Stimulated activated CD8-positive, alpha-beta memory T cell treated with anti-CD3 and anti-CD28 coated beads, Interleukin-7, amount 100 ng/mL, for 24 hours (primary cell): ENCODE data around the gene ZDHHC14.

Experiments
- DNase-seq: peaks from one replicate; pipeline ENCODE4 v3.0.0-alpha.2; 2020; ENCODE audit warnings: low read depth

ZDHHC14 gene

DNA sequence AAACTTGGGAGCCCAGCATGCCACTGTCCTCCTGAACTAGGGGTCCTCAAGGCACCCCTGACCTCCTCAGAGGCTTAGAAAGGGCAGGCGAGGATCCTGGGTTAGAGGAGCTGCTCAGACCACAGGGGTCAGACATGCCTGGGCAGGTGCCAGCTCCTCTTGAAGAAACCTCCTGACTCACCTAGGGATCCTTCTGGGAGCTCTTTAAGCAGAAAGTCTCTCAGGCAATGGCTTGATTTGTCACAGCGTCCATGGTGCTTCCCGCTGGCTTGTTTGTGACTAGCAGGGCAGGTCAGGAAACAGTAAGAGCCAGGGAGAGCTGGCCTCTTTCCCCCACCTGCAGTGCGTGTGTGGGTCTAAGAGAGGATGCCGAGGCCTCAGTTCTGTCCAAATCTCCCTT, 267.6 kb downstream of the ZDHHC14 start:
- no peak for DNase-seq

DNA sequence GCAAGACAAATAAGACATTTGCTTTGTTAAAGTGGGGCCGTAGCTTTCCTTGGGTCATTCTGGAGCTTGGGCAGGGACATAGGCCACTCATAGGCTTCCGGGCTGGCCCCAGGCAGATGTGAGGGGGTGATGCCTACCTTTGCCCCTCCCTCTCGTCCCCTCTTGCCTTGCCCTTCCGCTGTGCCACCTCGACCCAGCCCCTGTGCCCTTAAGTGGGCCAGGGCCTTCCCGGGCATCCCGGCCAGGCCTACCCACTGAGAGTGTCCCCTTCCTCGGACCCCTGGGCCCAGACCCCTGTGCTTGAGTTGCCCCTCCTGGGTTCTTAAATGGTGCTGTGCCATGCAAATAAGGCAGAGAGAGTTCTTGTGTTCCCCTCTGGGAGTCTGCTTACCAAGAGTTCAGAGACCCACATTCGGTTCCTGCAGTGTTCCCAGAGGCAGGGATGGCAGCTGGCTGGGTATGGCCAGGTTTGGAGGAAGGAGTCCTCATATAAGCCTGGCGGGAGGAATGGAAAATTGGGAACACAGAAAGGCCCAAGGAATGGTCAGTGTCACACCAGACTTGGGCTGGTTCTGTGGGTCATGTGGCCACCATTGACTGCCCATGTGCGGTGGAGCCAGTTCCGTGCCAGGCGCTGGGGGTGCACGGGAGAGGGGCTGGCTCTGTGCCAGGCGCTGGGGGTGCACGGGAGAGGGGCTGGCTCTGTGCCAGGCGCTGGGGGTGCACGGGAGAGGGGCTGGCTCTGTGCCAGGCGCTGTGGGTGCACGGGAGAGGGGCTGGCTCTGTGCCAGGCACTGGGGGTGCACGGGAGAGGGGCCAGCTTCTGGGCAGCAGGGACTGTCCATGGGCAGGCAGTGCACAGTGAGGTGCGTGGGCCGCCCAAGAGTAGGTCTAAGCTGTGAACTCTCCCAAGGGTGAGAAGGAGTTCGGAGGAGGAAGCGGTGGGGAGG, 268.6 kb downstream of the ZDHHC14 start:
- no peak for DNase-seq

- DNase-seq: no peak
Observed at GRCh38 chr6:157650261-157650640, 269.3 kb downstream of the ZDHHC14 start.

GRCh38 chr6:157650801-157651200, 269.8 kb downstream of the ZDHHC14 start:
- no peak for DNase-seq

DNA sequence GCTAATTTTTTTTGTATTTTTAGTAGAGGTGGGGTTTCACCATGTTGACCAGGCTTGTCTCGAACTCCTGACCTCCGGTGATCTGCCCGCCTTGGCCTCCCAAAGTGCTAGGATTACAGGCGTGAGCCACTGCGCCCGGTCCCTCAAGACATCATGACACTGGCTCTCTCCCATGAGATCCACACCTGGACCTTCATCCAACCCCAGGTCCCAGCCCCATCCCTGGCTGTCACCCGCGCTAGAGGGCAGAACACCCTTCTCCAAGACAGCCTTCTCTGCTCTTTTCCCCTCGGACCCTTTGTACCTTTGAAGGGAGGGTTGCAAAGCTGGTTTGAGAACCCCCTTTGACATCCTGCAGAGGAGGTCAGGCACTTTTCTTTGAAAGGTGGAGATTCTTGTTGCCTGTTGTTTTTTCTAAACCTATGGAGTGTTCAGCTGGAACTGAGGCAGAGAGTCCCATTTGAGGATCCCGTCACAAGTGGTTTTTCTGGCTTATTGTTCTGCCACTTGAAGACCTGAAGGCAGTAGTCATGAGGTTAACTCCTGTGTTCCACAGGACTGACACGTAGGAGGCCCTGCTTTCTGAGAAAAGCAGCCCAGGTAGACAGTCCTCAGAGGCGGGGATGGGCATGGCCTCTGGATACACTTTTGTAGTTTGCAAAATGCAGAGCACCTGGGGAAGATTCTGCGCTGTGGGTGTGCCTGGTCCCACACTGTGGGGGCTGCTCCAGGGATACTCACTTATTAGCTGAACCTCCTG, 270.9 kb downstream of the ZDHHC14 start:
- no peak for DNase-seq

DNA sequence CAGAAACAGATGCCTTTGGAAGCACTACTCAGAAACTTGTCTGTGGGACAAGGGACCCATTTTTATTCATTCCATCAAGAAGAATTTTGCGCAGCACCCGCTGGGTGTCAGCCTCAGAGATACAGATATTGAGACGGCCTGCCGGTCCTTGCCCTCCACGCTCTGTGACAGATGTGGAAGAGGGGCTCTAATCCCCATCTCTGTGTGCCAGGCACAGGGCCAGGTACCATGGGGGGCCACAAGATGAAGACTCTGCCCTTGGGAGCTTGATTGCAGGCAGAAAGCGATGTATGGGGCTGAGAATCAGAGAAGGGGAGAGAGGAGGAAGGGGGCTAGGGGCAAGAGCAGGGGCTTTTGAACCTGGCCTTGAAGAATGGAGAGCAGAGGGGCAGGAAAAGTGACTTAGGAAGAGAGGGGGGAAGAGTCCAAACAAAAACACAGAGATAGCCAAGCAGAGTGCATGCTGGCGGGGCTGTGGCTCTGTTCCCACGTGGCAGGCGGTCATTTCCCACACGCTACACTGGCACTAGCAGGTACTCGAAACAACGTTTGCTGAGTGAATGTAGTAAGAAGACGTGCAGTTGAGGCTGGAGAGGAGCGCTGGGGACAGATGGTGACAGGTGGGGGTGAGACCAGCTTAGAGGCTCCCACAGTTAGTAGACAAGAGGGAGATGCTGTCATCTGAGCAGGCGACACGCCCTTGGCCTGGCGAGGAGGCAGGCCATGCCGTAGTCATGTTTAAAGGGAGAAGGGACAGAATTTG, 271.8 kb downstream of the ZDHHC14 start:
- no peak for DNase-seq

DNA sequence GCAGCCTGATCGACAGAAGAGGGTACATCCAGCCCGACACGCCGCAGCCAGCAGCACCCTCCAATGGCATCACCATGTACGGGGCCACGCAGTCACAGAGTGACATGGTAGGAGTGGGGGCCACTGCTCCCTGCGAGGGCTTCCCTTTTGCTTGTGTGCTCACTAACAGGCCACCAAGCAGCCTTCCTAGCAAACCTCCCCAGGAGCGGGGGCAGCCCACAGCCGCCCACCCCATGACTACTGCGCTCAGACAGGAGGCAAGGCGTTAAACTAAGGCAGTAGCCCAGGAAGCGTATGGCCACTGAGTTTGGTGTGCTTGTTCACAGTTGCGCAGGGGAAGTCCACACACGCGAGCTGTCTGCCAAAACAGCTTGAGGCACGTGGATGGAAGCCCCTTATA, 272.5 kb downstream of the ZDHHC14 start:
- no peak for DNase-seq

DNA sequence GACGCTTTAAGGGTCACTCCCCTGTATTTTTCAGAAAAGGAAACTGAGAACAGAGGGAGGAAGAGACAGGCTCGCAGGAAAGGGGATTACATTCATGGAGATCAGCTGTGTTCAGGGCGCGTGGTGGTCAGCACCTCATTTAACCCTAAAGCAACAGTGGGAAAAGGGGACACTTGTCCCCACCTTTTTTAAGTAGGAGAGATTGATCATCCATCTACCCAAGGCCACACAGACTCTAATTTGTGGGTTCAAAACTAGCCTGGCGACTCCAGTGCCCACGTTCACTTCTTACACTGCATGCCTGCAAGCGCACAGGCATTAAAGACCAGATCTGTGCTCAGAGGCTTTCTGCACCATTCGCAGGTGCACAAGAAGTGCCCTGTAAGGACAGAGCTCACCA, 274.1 kb downstream of the ZDHHC14 start:
- no peak for DNase-seq

DNA sequence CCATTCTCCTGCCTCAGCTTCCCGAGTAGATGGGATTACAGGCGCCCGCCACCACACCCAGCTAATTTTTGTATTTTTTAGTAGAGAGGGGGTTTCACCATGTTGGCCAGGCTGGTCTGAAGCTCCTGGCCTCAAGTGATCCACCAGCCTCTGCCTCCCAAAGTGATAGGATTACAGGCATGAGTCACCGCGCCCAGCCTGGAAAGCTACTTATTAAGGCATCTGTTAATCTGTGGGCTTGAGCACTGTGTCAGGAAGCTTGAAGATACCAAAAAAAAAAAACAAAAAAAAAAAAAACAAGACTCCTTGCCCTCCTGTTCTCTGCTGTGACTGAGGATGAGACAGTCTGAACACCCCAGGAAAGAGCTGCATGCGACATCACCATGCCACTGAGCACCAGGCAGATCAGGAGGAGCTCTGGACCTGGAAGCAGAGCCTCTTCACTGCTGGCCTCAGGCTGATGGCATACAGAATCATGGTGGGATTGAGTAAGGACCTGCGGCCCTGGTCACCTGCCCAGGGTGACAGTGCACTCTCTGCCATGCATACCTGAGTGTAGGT, 275.5 kb downstream of the ZDHHC14 start:
- DNase-seq: no peak

GRCh38 chr6:157657754-157658153, 276.8 kb downstream of the ZDHHC14 start:
- DNase-seq: no peak

GRCh38 chr6:157658301-157658700, 277.3 kb downstream of the ZDHHC14 start:
- DNase-seq: no peak

- DNase-seq: no peak
Observed at GRCh38 chr6:157659536-157660271, 278.7 kb downstream of the ZDHHC14 start.

- no peak for DNase-seq
Observed at GRCh38 chr6:157660414-157660813, 279.4 kb downstream of the ZDHHC14 start.

GRCh38 chr6:157661652-157662051, 280.7 kb downstream of the ZDHHC14 start:
- no peak for DNase-seq

GRCh38 chr6:157663261-157663660, 282.3 kb downstream of the ZDHHC14 start:
- no peak for DNase-seq

- no peak for DNase-seq
Observed at GRCh38 chr6:157665180-157665579, 284.2 kb downstream of the ZDHHC14 start.

DNA sequence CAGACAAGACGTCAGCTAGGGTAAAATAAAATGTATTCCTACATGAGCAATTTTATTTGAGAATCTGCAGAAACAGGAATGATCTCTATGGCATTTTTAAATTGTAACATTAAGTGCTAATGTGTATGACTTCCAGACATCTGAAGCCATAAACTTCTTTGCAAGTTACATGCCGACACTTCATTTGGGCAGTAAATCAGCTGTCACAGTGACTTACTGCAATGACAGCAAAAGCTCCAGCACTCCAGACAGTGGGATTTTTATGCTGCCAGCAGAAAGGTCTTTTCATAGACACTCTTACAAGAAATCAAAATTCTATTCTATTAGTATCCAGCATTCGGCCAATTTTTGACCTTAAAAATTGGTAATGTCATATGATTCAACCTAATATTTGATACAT, 285.7 kb downstream of the ZDHHC14 start:
- DNase-seq: no peak

DNA sequence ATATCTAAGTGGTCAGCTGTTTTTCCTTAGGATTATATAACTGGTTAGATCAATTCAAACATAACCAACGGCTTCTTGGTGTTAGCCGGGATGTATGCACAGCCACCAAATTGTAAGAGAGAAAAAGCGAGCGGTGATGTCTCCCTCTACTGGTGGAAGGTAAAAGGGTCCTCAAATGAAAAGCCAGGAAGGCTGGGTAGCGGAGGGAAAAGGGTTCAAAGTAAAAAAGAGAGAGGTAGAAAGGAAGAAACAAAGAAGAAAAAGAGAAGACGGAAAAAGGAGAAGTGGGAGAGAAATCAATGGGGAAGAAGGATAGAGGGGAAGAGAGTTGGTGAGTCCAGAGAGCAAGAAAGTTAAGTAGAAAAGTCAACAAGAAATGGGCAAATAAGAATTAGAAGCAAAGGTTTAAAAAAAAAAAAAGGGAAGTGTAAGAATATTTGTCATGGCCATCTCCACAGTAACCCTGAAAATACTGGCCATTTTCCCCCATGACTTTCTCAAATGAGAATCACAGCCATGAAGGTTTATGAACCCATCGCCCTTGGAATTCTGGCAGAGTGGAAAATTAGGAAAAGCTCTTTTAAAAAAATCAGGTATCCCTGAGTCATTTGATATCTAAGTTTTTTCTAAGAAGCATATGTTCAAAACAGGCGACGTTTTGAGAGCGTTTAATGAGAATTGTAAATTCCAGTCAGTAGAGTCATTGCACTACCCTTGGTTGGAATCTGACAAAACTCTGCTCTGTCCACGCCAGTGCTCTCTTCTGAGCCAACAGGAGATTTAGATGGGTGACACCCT, 286.4 kb downstream of the ZDHHC14 start:
- DNase-seq: peak; percentile 9

GRCh38 chr6:157668009-157668401, 287.0 kb downstream of the ZDHHC14 start:
- no peak for DNase-seq

- no peak for DNase-seq
Observed at GRCh38 chr6:157668713-157669112, 287.7 kb downstream of the ZDHHC14 start.

- no peak for DNase-seq
Observed at GRCh38 chr6:157669323-157669722, 288.3 kb downstream of the ZDHHC14 start.
